Brain microvascular endothelial cell (primary cell): Measurements from ENCODE around the gene TJP3.

Experiments
- DNase-seq: peaks from one replicate; pipeline ENCODE4 v3.0.0-alpha.2; 2020
- H3K27ac ChIP-seq: fragments of 250-450 bp; sonication (Bioruptor Pico); 2 replicates; pipeline ENCODE4 v1.5.1; 2020; ENCODE audit warnings: mild to moderate bottlenecking, moderate library complexity
- H3K27me3 ChIP-seq: fragments of 250-450 bp; sonication (Bioruptor Pico); replicated peaks from 2 replicates; pipeline ENCODE4 v1.5.1; 2020; ENCODE audit warnings: mild to moderate bottlenecking
- H3K36me3 ChIP-seq: fragments of 250-450 bp; sonication (Bioruptor Pico); replicated peaks from 2 replicates; pipeline ENCODE4 v1.5.1; 2020; ENCODE audit warnings: mild to moderate bottlenecking
- H3K4me3 ChIP-seq: 2 replicates; pipeline ENCODE4 v1.5.1; 2011; ENCODE audit warnings: low read depth, mild to moderate bottlenecking, control low read depth, low read length, moderate library complexity
- CTCF ChIP-seq: IDR thresholded peaks from 2 replicates; pipeline ENCODE4 v1.5.1; 2011; ENCODE audit warnings: low read depth, mild to moderate bottlenecking, moderate library complexity, low read length, control low read depth, inconsistent platforms; ENCODE audit errors: missing control alignments
- in situ Hi-C: cut with HindIII; loops from 2 replicates; pipeline ENCODE4 v1.10.0; 2017; ENCODE audit warnings: low sequenced_read_pairs, low pct_ligation_motif_present

TJP3 gene

GRCh38 chr19:3759482-3760254, 51.5 kb downstream of the TJP3 start:
- in situ Hi-C loops = no loop called here
- Histone ChIP-seq H3K36me3 (peaks cover 13% of the 10 kb centered on the region), H3K4me3 (no peak overlapping the region), H3K27me3 (no peaks in the 10 kb centered on the region), H3K27ac (no peak overlapping the region)
- DNase-seq = no peak
- TF ChIP-seq CTCF = no peak

DNA sequence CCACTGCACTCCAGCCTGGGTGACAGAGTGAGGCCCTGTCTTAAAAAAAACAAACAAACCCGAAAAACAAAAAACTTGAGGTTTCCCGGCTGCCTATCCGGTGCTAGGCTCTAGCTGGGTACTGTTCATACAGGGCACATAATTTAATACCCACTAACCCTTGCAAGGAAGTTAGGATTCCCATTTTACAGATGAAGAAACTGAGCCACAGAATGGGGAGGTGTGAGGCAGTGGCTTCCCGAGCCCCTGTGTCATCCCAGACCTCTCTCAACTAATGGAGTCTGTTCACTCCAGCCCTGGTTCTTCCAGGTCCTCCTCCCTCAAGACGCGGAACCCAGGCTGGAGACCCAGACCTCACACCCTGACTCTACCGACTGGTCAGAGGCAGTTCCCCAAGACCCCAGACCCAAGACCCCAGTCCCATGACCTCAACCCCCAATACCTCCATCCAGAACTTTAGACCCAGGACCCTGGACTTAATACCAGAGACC, 52.7 kb downstream of the TJP3 start:
- in situ Hi-C loops = no loop called here
- Histone ChIP-seq H3K27ac (peak overlapping the region; percentile 82), H3K36me3 (peaks cover 13% of the 10 kb centered on the region), H3K4me3 (peak overlapping the region; percentile 96), H3K27me3 (no peaks in the 10 kb centered on the region)
- peak; percentile 2 for DNase-seq
- TF ChIP-seq CTCF = no peak

- Histone ChIP-seq H3K36me3 (peaks cover 19% of the 10 kb centered on the region), H3K4me3 (peak within 1 kb of the TSS; percentile 96), H3K27me3 (no peaks in the 10 kb centered on the region), H3K27ac (peak within 1 kb of the TSS; percentile 98)
- peak; percentile 75 for TF ChIP-seq CTCF
- in situ Hi-C loops = no loop called here
- DNase-seq = peak; percentile 83
Observed at GRCh38 chr19:3761382-3762129, 53.4 kb downstream of the TJP3 start, which contains the start of gene APBA3. TSS of gene APBA3 (minus strand) at chr19:3761692. CDS start at chr19:3760264, 1,428 bp downstream.

GRCh38 chr19:3762130-3762473, 53.9 kb downstream of the TJP3 start:
- Histone ChIP-seq H3K36me3 (peaks cover 22% of the 10 kb centered on the region), H3K27ac (peak overlapping the region; percentile 98), H3K4me3 (no peak overlapping the region), H3K27me3 (no peaks in the 10 kb centered on the region)
- in situ Hi-C loops = no loop called here
- TF ChIP-seq CTCF = no peak
- DNase-seq = no peak

DNA sequence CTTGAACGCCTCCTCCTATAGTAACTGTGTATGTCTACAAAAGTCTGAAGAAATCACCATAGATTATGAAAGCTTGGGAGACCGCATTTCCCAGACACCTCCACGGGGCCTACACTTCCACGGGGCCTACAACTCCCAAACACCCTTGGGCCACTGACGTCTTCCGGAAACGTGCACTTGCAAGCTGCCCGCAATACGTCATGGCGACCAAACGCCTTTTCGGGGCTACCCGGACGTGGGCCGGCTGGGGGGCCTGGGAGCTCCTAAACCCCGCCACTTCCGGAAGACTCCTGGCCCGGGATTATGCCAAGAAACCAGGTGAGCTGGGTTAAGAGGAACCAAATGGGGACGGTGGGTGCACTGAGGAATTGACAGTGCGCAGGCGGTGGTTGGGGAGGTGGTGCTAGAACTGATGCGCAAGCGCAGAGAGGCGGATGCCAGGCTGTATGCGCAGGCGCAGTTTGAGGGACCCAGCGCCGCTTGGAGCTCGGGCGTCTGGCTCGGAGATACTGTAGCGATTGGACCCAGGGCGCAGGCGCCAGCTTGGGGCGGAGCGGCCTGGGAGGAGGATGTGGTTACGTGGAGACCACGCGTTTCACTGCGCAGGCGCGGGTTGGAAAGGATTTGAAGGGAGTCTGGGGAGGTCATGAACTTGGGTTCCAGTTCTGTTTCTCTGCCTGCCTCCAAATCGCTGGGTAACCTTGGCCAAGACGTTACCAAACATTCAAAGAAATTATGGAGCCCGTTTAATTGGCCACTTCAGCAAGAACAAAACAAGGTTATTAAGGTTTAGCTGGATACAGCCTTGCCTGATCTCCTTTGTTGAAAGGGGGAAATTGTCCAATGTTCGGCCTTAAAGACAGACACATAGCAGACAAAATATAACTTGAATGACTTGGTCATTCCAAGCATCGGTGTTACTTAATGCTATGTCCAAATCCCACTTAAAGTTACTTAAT, 54.6 kb downstream of the TJP3 start, which contains the start of gene MRPL54:
Gene MRPL54, plus strand, starts transcription at position 182 of the 959 bp plus-strand sequence. Its CDS starts 19 bp downstream, at position 201.
- DNase-seq = peak; percentile 98
- no peaks in the 10 kb centered on the region for H3K27me3 ChIP-seq
- H3K36me3 ChIP-seq = peaks cover 20% of the 10 kb centered on the region
- in situ Hi-C loops = no loop called here
- TF ChIP-seq CTCF = no peak
- peak within 1 kb of the TSS; percentile 98 for H3K27ac ChIP-seq
- H3K4me3 ChIP-seq = peak within 1 kb of the TSS; percentile 96
